ENCODE results near the gene MRNIP.

DNA sequence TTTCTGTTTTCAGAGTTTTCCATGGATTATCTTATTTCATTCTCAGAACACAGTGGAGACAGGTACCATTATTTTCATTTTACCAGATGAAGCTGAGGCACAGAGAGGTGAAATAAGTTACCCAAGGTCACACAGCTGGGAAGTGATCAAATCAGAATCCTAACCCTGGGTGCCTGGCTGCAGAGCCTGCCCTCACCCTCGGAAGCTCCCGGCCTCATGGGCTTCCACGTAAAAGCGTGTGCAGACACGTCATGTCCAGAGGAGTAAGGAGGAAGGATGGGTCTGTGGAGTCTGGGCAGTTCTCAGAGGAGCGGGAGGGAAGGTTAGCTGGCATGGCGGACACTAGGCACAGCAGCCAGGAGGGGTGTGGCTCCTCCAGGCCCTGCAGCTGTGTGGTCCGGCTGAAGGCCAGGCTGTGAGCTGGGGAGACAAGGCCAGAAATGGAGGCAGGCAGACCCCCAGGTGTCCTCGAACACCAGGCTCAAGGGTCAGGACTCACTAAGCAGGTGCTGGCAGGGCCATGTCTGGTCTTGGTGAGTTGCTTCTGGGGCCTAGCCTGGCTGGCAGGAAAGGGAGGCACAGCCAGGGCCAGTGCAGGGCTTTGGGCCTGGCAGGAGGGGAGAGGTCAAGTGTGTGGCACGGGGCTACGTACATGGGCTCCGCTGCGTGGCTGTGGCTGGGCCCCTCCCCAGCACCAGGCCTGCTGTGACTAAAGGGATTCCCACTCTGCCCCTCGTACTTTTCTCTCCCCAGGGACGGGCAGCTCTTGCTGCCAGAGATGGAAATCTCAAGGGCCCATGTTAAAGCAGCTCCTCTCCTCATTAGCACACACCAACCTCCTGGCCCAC, 43.5 kb upstream of the MRNIP start:
- TF ChIP-seq, protein P1, sequence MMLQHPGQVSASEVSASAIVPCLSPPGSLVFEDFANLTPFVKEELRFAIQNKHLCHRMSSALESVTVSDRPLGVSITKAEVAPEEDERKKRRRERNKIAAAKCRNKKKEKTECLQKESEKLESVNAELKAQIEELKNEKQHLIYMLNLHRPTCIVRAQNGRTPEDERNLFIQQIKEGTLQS (IDR thresholded peaks at IDR 0.05), result no peak
- TF ChIP-seq CTCF (IDR thresholded peaks at IDR 0.05 in 2 of 3, conservative IDR thresholded peaks at IDR 0.05 in 1 of 3; ENCODE audit: borderline replicate concordance in 1 of 3, insufficient read depth in 1 of 3, low read depth in 2 of 3, low read length in 2 of 3) (no peak), POLR2A (IDR thresholded peaks at IDR 0.05; ENCODE audit: borderline replicate concordance, extremely low read depth, insufficient read depth, insufficient read length) (no peak), MAX (IDR thresholded peaks at IDR 0.05) (no peak), SRF (IDR thresholded peaks at IDR 0.05; ENCODE audit: low read depth) (no peak), JUND (IDR thresholded peaks at IDR 0.05) (no peak), EZH2 (IDR thresholded peaks at IDR 0.05) (no peak), SP1 (IDR thresholded peaks at IDR 0.05; ENCODE audit: low read depth) (no peak), REST (IDR thresholded peaks at IDR 0.05; ENCODE audit: low read depth) (no peak), YY1 (IDR thresholded peaks at IDR 0.05; ENCODE audit: extremely low read depth, insufficient replicate concordance, low read depth, low read length) (no peak), ZFX (IDR thresholded peaks at IDR 0.05) (no peak)
